SU-DHL-6 (cell line): Measurements from ENCODE around the gene TMEM18.
A peak's percentile ranks its signal among the peaks of the same experiment; 100 is the strongest.

ENCODE experiments used
- H2AFZ ChIP-seq: fragments of 200-600 bp; sonication (generic); 2 replicates; pipeline ENCODE4 v1.6.1; 2014; ENCODE audit warnings: low read depth, mild to moderate bottlenecking, moderate library complexity, mixed read lengths, antibody characterized with exemption, low read length; ENCODE audit not compliant: severe bottlenecking
- H3F3A ChIP-seq: fragments of 200-600 bp; shearing (Covaris generic); 2 replicates; pipeline ENCODE4 v1.6.0; 2016; ENCODE audit warnings: antibody characterized with exemption, mild to moderate bottlenecking; ENCODE audit not compliant: insufficient read depth
- H3K27ac ChIP-seq: fragments of 200-600 bp; sonication (generic); 2 replicates; pipeline ENCODE4 v1.5.1; 2016; ENCODE audit warnings: low read depth, mild to moderate bottlenecking, low read length, moderate library complexity, mixed read lengths
- H3K27me3 ChIP-seq: fragments of 200-600 bp; sonication (generic), shearing (Covaris generic); 2 replicates; pipeline ENCODE4 v1.6.0; 2014; ENCODE audit warnings: mild to moderate bottlenecking, low read length
- H3K36me3 ChIP-seq: fragments of 200-600 bp; sonication (generic); 2 replicates; pipeline ENCODE4 v1.6.1; 2014; ENCODE audit warnings: mild to moderate bottlenecking, low read length, mixed read lengths
- H3K4me2 ChIP-seq: fragments of 300-600, 200-600 bp; shearing (Covaris generic), sonication (generic); 2 replicates; pipeline ENCODE4 v1.6.0; 2014; ENCODE audit warnings: low read length, low read depth, mild to moderate bottlenecking; ENCODE audit not compliant: poor library complexity, severe bottlenecking
- H3K4me3 ChIP-seq: fragments of 200-600 bp; sonication (generic); 2 replicates; pipeline ENCODE4 v1.5.1; 2014; ENCODE audit warnings: antibody characterized with exemption, low read length, mild to moderate bottlenecking, mixed read lengths; ENCODE audit not compliant: insufficient read depth, poor library complexity, severe bottlenecking
- H3K79me2 ChIP-seq: fragments of 200-600 bp; sonication (generic); 2 replicates; pipeline ENCODE4 v1.6.1; 2014; ENCODE audit warnings: mild to moderate bottlenecking, low read length, moderate library complexity; ENCODE audit not compliant: insufficient read depth
- H3K9ac ChIP-seq: fragments of 200-600 bp; sonication (generic); 2 replicates; pipeline ENCODE4 v1.7.0; 2014; ENCODE audit warnings: mild to moderate bottlenecking, low read length
- H3K9me2 ChIP-seq: fragments of 200-600 bp; sonication (generic); replicated peaks from 2 replicates; pipeline ENCODE4 v1.6.1; 2014; ENCODE audit warnings: low read length; ENCODE audit not compliant: insufficient read depth
- H3K9me3 ChIP-seq: fragments of 200-600 bp; sonication (generic); 2 replicates; pipeline ENCODE4 v1.6.1; 2014; ENCODE audit warnings: low read length, mixed read lengths; ENCODE audit not compliant: insufficient read depth
- H4K20me1 ChIP-seq: fragments of 200-600 bp; sonication (generic); 2 replicates; pipeline ENCODE4 v1.6.1; 2014; ENCODE audit warnings: low read depth, mild to moderate bottlenecking, antibody characterized with exemption, low read length, moderate library complexity, mixed read lengths
- EZH2phosphoT487 ChIP-seq: fragments of 200-600 bp; sonication (generic), shearing (Covaris generic); conservative IDR thresholded peaks from 2 replicates; pipeline ENCODE4 v1.6.1; 2018; ENCODE audit warnings: mild to moderate bottlenecking, antibody characterized with exemption, low read length, moderate library complexity, mixed read lengths
- TF ChIP-seq, protein P1 (sequence below): fragments of 200-600 bp; sonication (generic); IDR thresholded peaks from one replicate; pipeline ENCODE4 v1.5.1; 2017; ENCODE audit warnings: antibody characterized with exemption, mild to moderate bottlenecking, low read length, moderate library complexity; ENCODE audit not compliant: insufficient read depth, poor library complexity, severe bottlenecking

TMEM18 gene

DNA sequence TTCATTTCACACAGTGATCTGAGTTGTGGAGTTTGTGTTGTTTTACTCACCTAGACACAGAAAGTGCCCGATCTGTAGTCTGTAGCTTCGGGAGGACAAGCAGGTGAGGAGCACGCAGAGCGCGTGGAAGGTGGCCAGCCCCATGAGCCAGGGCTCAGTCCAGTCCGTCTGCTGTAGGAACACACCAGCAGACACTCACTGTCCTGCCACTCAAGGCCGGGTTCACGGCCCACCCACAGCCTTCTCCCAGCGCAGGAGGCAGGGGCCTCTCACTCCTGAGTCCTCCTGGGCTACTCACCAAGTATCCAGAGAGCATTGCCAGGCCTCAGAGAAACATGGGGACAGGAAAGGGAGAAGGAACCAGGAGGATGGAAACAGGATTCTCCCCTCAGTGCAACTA, 1.7 kb downstream of the TMEM18 start:
- H3K4me3 ChIP-seq = peak overlapping the region; percentile 72
- no peak for TF ChIP-seq EZH2phosphoT487
- TF ChIP-seq, protein P1, sequence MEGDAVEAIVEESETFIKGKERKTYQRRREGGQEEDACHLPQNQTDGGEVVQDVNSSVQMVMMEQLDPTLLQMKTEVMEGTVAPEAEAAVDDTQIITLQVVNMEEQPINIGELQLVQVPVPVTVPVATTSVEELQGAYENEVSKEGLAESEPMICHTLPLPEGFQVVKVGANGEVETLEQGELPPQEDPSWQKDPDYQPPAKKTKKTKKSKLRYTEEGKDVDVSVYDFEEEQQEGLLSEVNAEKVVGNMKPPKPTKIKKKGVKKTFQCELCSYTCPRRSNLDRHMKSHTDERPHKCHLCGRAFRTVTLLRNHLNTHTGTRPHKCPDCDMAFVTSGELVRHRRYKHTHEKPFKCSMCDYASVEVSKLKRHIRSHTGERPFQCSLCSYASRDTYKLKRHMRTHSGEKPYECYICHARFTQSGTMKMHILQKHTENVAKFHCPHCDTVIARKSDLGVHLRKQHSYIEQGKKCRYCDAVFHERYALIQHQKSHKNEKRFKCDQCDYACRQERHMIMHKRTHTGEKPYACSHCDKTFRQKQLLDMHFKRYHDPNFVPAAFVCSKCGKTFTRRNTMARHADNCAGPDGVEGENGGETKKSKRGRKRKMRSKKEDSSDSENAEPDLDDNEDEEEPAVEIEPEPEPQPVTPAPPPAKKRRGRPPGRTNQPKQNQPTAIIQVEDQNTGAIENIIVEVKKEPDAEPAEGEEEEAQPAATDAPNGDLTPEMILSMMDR = no peak
- no peaks in the 10 kb centered on the region for H3K36me3 ChIP-seq
- no peak overlapping the region for H2AFZ ChIP-seq
- H3K9me3 ChIP-seq = no peaks in the 10 kb centered on the region
- peaks cover 52% of the 10 kb centered on the region for H3K79me2 ChIP-seq
- H3K27me3 ChIP-seq = no peaks in the 10 kb centered on the region
- H3K4me2 ChIP-seq = peak overlapping the region; percentile 61
- peaks cover 11% of the 10 kb centered on the region; the same call in 1 of the 2 replicates for H4K20me1 ChIP-seq
- H3K9me2 ChIP-seq = no peaks in the 10 kb centered on the region
- H3K27ac ChIP-seq = peak overlapping the region; percentile 32
- peak overlapping the region; percentile 64 for H3K9ac ChIP-seq
- peaks cover 9% of the 10 kb centered on the region; the same call in 1 of the 2 replicates for H3F3A ChIP-seq

DNA sequence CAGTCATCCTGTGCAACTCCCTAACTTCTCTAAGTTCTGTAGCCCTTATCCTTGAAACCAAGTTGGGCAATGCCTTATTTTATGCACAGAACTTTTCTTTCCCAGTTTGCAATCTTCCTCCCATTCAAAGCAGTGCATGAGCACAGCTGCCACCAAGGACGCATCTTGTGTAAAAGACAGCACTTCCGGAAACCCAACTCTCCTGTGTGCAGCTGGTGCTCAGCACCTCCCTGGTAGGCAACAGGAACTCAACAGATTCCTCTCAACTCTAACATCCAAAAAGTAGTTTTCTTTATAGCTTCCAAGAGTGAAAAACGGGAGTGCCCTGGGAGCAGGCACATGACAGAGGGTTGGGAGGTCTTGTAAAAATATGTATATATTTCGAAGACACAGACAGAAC, 2.2 kb downstream of the TMEM18 start:
- Histone ChIP-seq H3K9me2 (no peaks in the 10 kb centered on the region), H3K36me3 (no peaks in the 10 kb centered on the region), H4K20me1 (peaks cover 11% of the 10 kb centered on the region; the same call in 1 of the 2 replicates), H3K27me3 (no peaks in the 10 kb centered on the region), H2AFZ (no peak overlapping the region), H3K9me3 (no peaks in the 10 kb centered on the region), H3K9ac (peak overlapping the region; percentile 64), H3K4me2 (peak overlapping the region; percentile 61), H3K79me2 (peaks cover 52% of the 10 kb centered on the region), H3F3A (peaks cover 9% of the 10 kb centered on the region; the same call in 1 of the 2 replicates), H3K27ac (peak overlapping the region; percentile 32), H3K4me3 (peak overlapping the region; percentile 72)
- TF ChIP-seq, protein P1 = no peak
- no peak for TF ChIP-seq EZH2phosphoT487

DNA sequence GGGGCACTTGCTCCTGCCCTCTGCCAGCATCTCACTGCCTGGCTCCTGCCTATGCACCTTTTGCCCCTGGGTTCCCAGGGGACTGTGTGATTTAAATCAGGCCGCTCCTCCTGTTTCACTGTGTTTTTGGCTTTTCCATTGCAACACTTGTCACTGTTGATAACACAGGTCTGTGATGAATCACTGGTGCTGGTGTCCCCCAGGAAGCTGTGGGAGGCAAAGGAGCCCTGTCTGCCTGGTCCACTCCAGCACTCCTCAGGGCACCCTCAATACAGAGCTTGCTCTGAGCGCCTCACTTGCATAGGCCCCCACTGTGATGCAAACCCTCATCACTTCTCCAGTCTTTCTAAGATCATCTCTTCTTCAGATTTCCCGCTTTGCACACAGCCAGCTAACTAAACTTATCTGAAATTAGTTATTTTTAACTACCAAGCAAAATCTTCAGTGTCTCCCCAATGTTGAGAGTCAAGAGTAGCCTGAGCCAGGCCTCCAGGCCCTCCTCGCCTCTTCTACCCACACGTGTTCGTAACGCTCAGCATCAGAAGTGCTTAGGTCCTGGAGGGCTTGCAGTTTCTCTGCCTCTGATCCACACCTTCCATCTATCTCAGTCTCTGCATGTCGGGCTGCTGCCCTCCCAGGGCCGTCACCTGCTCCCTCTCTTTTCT, 2.8 kb downstream of the TMEM18 start:
- TF ChIP-seq, protein P1 = no peak
- no peak for TF ChIP-seq EZH2phosphoT487
- H3F3A ChIP-seq = peaks cover 9% of the 10 kb centered on the region; the same call in 1 of the 2 replicates
- H3K36me3 ChIP-seq = peaks cover 3% of the 10 kb centered on the region
- H3K4me3 ChIP-seq = no peak overlapping the region
- H4K20me1 ChIP-seq = peaks cover 11% of the 10 kb centered on the region; the same call in 1 of the 2 replicates
- peaks cover 52% of the 10 kb centered on the region for H3K79me2 ChIP-seq
- H3K4me2 ChIP-seq = peak overlapping the region; percentile 61
- H3K9me3 ChIP-seq = no peaks in the 10 kb centered on the region
- H3K27ac ChIP-seq = peak overlapping the region; percentile 32
- H3K9ac ChIP-seq = 0 out of 2 replicates have a peak overlapping the region, but pooled peaks have one; percentile 64
- H3K27me3 ChIP-seq = no peaks in the 10 kb centered on the region
- no peak overlapping the region for H2AFZ ChIP-seq
- H3K9me2 ChIP-seq = no peaks in the 10 kb centered on the region
